HG03196 (cell line): Measurements from ENCODE around the gene CTDP1.
"Not testable (repeated sequence)": the region's sequence is repeated elsewhere in the genome, so short reads cannot be mapped to it uniquely, and the experiment has no call there.

Experiments used
- ATAC-seq: cut with Tn5 transposase; IDR thresholded peaks from one replicate; pipeline ENCODE4 v1.9.1; 2021; ENCODE audit not compliant: unreplicated experiment

CTDP1 gene

GRCh38 chr18:79739440-79739778 lies 59.8 kb downstream of the CTDP1 start:
- no peak for ATAC-seq

DNA sequence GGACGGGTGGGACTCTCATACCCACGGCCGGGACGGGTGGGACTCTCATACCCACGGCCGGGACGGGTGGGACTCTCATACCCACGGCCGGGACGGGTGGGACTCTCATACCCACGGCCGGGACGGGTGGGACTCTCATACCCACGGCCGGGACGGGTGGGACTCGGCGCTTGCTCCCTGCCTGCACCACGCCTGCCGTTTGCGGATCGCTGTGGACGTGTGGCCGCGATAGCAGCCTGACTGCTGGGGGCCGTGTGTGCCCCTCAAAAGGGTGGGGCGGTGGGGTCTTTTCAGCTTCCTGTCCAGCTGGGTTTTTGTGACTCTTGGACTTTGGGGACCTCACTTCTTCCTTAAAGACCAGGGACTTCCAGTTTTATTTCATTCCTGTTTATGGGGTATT lies 60.4 kb downstream of the CTDP1 start:
- ATAC-seq = not testable (repeated sequence)

- no peak for ATAC-seq
Measured at GRCh38 chr18:79740521-79741361, 61.1 kb downstream of the CTDP1 start.

DNA sequence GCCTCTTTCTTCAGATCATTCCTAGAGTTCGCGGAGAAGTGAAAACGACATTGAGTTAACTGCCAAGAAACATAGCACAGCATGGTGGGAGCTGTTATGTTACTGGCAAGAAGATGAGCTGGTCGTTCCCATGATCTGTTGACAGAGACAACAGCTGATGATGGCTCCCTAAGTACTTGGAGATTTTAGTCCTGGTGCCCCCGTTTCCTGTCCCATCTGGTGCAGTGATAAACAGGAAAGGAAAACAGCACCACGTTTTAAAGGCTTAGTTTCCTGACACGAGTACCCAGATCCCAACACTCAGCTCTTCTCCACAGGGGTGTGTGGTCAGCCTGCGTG lies 61.7 kb downstream of the CTDP1 start:
- ATAC-seq = no peak

- ATAC-seq = no peak
Measured at GRCh38 chr18:79742076-79742475, 62.5 kb downstream of the CTDP1 start.

GRCh38 chr18:79744625-79745024 lies 65.0 kb downstream of the CTDP1 start:
- ATAC-seq = no peak

DNA sequence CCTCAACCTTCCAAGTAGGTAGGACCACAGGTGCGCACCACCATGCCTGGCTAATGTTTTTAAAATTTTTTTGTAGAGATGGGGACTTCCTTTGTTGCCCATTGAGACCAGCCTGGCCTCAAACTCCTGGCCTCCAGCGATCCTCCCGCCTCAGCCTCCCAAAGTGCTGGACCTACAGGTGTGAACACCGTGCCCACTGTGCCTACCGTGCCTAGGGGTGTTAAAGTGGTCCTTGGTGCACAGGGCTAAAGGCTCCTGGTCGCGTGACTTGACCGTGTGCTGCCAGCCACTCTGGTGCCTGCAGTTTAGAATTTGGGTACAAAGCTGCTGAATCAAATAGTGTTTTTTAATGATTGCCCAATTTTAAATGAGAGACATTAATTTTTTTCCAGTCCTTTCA lies 67.1 kb downstream of the CTDP1 start:
- no peak for ATAC-seq

- no peak for ATAC-seq
Measured at GRCh38 chr18:79747156-79747845, 67.7 kb downstream of the CTDP1 start.

GRCh38 chr18:79748321-79749180 lies 68.9 kb downstream of the CTDP1 start:
- ATAC-seq = no peak

- ATAC-seq = no peak
Measured at GRCh38 chr18:79749251-79750191, 69.9 kb downstream of the CTDP1 start.

DNA sequence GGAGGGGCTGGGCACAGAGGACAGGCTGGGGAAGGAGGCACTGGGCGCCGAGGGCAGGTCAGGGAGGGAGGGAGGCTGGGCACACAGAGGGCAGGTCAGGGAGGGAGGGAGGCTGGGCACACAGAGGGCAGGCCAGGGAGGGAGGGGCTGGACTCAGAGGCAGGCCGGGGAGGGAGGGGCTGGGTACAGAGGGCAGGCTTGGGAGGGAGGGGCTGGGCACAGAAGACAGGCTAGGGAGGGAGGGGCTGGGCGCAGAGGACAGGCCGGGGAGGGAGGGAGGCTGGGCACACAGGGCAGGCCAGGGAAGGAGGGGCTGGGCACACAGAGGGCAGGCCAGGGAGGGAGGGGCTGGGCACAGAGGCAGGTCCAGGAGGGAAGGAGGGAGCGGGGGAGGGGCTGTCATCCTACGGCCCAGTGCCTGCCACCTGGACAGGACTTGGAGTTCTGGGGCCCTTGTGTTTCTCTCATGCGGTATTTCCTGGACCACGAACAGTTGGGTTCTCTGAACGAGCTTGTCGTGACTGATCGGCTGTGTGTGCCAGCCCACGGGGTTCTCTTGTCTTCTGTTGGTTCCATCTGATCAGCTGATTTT lies 71.5 kb downstream of the CTDP1 start:
- no peak for ATAC-seq

GRCh38 chr18:79751918-79752578 lies 72.4 kb downstream of the CTDP1 start:
- ATAC-seq = not testable (repeated sequence)

DNA sequence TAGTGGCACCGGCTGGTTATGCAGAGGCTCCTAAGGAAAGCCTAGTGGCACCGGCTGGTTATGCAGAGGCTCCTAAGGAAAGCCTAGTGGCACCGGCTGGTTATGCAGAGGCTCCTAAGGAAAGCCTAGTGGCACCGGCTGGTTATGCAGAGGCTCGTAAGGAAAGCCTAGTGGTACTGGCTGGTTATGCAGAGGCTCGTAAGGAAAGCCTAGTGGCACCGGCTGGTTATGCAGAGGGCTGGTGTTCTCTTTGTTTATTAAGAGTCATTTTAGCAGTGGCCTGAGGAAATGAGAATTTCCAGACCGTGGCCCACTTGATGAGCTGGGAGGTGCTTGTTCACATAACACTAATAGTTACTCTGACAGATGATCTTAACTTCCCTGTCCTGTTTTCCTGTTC lies 73.3 kb downstream of the CTDP1 start:
- ATAC-seq = not testable (repeated sequence)

DNA sequence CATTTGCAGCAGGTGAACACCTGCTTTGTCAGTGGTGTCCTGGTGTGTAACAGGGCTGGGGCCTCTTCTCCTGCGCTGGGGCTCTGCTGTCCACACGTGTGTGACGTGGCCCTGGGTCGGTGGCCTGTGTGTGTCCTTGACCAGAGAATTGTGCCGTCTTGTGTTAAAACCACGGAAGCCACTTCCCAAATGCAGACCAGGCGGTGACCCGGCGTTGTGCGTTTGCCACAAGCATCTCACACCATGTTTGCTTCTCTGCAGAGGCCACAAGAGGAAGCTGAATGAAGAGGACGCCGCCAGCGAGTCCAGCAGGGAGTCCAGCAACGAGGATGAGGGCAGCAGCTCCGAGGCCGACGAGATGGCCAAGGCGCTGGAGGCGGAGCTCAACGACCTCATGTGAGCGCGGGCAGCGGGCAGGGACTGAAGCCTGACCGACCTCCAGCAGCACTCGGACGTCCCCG lies 73.8 kb downstream of the CTDP1 start:
- no peak for ATAC-seq

- ATAC-seq = no peak
Measured at GRCh38 chr18:79754022-79754761, 74.6 kb downstream of the CTDP1 start.

- ATAC-seq = no peak
Measured at GRCh38 chr18:79754831-79755351, 75.3 kb downstream of the CTDP1 start.

DNA sequence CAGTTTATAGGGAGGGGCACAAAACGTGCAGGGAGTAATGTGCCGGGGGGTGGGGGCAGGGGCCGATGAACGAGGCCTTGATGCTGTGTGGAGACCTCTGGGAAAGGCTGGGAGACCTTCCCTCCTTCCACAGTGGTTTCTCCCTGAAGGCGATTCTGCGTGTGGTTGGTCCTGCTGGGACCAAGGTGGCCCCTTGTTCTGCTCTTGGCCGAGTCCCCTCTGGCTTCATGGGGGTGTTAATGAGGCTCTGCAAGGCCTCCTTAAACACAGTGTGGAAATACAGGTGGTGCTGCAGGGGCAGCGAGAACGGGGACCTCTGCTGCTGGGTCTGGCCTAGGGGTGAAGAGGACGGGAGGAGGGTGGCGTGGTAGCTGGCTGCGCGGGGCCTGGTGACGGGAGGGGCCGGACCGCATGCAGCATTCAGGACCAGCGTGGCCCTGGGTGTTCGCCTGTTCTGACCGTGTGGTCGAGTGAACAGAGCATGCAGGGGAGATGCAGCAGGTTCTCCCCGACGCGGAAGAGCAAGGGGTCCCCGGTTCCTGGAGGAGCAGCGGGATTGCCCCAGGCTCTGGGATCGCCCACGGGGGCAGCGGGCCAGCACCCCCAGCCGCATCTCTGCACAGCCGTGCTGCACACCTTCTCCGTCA lies 76.0 kb downstream of the CTDP1 start:
- no peak for ATAC-seq

DNA sequence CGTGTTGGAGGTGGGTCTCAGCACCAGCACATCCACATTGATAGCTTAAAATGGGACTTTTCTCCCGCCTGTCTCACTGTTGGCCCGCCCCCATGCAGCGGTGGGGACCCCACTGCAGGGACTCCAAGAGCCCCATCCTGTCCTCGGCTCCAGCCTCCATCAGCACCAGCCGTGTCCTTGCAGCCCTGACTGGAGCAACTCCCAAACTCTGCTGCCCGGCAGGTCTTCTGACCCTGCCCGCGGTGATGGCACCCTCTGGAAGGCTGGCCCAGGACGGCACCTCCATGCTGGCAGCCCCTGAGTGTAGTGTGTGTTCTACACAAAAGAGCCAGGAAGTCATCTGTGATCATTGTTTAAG lies 76.5 kb downstream of the CTDP1 start:
- ATAC-seq = no peak
